Stimulated activated CD4-positive, alpha-beta T cell treated with anti-CD3 and anti-CD28 coated beads, Interleukin-4, amount 100 ng/mL, for 4 hours (primary cell): Measurements from ENCODE around the gene PSD2.
A peak's percentile ranks its signal among the peaks of the same experiment; 100 is the strongest.

ENCODE experiments used
- DNase-seq, 2 experiments: peaks; one replicate each; pipeline ENCODE4 v3.0.0-alpha.2; 2020

Gene PSD2

DNA sequence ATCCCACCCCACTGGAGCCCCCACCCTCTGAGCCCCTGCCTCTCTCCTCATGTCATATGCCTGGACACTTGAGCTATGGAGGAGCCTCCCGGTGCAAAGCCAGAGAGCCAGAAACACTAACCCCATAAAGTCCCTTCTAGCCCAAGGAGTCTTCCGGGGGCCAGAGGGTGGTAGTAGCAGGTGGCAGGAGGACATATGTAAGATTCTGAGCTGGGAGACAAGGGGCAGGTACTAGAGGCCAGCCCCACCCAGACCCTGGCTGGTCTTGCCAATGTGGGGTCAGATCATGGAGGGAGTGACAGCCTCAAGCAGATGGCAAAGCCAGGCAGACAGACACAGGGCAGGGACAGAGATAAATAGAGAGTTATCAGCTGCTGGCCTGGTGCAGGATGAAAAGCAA, 63.4 kb downstream of the PSD2 start:
- DNase-seq: no peak

GRCh38 chr5:139861021-139861888, 65.6 kb downstream of the PSD2 start:
- DNase-seq: no peak

DNA sequence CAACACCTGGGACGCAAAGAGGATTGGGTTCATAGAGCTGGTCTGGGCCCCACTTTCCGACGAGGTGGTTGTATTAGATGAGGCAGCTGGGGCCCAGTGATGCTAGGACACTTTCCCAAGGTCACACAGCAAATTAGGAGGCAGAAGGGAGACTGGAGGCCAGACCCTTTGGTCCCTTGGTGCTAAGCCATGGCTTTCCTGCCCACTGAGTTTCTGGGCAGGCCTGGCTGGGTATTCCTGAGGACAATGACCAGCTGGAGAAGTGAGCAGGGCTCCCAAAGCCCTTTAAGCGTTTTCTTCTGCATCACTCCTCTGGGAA, 66.2 kb downstream of the PSD2 start:
- no peak for DNase-seq

DNA sequence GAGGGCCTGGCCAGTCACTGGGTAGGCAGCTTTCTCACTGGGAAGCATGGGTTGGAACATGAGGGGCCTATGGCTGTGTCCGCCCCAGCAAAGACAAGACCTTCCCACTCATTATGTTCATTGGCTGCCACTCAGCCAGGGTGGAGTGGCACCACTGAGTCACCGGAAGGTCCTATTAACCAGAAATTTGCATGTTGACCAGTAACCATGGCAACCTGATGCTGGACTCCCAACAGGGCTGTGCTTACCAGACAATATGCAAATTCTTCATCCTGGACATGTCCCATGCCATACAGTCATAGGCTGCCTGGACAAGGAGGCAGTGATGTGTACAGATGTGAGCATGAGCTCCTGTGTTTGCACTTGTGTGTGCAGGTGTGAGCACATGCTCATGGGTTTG, 66.7 kb downstream of the PSD2 start:
- DNase-seq: no peak

- no peak for DNase-seq
These were observed 67.2 kb downstream of the PSD2 start for GRCh38 chr5:139862803-139863202.

DNA sequence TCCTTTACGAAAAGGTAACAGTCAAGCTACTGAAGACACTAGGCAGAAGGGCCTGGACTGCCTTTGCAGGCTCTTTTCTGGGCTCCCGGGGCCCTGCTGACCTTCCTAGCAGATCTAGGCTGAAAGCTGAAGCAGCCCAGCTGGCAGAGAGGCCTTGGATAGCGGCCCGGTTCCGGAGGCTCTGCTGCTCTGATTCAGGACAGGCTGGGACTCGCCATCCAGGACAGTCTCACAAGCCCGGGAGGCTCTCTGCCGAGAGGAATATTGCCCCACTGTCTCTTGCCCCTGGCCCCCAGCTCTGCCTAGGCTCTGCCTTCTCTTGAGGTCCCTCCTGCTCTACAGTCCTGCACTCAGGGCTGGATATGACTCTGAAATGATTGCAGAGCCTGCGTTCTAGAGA, 67.8 kb downstream of the PSD2 start:
- DNase-seq: no peak

- peak; percentile 35 to 54 for DNase-seq
These were observed 68.4 kb downstream of the PSD2 start for GRCh38 chr5:139863855-139864558.

GRCh38 chr5:139864716-139865483, 69.3 kb downstream of the PSD2 start:
- DNase-seq: no peak

DNA sequence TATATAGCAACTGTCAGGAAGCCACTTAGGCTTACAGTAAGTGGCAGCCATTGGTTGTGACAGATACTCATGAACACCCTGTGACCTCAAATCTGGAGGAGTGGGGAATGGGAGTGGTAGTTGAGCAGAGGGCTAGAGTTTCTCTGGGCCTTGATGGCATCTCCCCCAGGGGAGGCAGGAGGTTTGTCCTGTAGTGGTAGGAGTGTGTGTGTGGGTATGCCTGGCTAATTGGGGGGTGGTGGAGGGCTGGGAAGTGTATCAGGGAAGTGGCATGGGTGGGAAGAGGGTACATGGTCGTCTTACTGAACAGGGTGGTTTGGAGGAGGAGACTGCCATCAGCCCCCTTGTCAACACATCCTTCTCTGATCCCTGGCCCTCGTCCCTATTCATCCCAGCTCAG, 71.5 kb downstream of the PSD2 start:
- DNase-seq: no peak

DNA sequence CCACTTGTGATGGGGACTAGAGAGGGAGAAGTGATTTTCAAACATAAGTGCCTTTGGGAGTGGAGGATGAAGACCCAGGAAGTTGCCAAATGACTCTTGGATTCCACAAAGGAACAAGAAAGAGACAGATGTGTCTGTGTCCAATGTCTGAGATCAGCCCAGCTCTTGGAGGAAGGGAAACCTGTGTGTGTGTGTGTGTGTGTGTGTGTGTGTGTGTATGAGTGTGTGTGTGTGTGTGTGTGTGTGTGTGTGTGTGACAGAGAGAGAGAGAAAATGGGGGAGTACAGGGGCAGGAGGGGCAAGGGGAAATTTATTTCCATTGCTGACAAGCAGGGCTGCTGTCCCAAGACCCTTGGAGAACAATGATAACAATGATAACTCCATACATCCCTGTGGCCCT, 72.0 kb downstream of the PSD2 start:
- DNase-seq: no peak

DNA sequence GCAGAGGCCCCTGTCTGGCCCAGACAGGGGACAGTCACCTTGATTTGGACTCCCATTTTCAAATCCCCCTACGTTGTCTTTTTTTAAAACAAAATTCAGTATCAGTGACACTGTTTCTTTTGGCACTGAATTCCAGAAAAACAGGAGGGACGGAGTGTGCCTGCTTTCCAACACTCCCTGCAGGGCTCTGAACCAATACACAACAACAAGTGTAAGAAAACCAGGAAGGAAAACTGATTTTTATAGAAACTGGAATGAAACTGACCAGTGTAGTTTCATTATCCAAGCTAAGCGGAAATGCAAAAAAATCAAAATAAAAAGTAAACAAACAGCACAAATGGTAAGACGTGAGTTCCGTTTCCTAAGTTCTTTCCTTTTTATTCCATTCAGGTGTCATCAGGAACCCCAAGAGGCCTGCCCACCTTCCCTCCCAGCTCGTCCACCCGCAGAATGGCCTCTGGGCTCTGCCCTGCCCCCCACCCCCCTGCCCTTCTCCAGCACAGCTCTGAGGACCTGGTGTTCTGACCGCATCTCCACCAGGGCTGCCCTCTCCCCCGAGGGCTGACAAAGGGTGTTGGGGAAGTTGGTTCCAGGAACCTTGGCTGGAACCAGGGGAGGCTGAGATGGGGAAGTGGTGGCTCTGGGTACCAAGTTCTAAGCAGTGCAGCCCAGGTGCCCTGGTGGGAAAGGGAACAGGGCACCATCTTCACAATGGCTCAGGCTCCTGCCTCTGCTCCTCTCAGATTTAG, 73.6 kb downstream of the PSD2 start:
- no peak for DNase-seq

- no peak for DNase-seq
These were observed 75.1 kb downstream of the PSD2 start for GRCh38 chr5:139870677-139871076.

GRCh38 chr5:139871614-139872013, 76.0 kb downstream of the PSD2 start:
- no peak for DNase-seq

DNA sequence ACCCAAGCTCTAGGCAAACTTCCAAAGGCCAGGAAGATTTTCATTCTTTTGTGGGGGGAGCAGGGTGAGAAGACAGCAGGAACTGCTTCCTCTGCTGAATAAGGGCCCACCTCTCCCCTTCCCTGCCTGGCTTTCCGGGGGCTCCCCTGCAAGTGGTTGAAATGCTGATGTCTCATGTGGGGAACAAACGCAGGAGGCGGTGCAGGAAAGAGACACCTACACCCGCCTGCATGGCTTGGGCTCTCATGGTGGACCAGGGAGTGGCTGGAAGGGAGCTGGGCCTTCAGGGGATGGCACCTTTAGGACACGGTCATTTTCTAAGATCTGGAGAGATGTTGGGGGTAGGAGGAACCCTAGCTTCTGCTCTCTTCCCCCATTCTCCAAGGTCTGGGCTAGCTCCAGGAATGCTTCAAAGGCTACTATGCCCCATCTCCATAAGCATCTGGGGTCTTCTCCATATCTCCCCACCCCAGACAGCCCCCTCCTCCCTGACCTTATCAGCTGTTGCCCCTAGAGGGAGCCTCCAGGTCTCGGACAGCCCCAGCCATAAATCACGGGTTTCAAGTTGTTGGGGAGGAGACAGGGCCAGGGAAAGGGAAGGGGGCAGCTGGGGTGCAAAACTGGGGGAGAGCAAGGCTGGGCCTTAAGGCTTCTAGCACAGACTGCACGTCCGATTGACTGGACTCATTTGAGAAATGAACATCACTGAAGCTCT, 76.6 kb downstream of the PSD2 start:
- DNase-seq: no peak

- DNase-seq: no peak
These were observed 77.5 kb downstream of the PSD2 start for GRCh38 chr5:139872851-139873794.

- no peak for DNase-seq
These were observed 80.3 kb downstream of the PSD2 start for GRCh38 chr5:139875957-139876356.

GRCh38 chr5:139877129-139877597, 81.6 kb downstream of the PSD2 start:
- DNase-seq: no peak

DNA sequence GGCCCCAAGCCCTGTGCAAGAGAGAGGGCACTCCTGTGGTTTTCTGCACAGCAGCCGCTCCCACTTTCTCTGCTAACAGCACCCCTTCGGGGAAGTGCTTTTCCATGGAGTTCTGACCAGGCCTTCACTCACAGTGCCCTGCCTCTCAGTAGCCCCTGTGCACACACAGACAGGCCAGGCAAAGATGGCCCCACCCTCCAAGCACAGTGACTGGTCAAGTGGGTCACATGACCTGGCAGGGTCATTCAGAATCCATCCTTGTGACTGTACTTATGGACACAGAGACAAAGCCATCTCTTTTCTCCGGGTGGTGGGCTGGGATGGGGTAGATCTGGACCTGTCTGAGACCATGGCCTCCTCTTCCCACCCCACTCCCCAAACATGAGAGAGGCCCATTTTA, 82.5 kb downstream of the PSD2 start:
- DNase-seq: no peak

GRCh38 chr5:139880416-139881142, 85.0 kb downstream of the PSD2 start:
- no peak for DNase-seq

DNA sequence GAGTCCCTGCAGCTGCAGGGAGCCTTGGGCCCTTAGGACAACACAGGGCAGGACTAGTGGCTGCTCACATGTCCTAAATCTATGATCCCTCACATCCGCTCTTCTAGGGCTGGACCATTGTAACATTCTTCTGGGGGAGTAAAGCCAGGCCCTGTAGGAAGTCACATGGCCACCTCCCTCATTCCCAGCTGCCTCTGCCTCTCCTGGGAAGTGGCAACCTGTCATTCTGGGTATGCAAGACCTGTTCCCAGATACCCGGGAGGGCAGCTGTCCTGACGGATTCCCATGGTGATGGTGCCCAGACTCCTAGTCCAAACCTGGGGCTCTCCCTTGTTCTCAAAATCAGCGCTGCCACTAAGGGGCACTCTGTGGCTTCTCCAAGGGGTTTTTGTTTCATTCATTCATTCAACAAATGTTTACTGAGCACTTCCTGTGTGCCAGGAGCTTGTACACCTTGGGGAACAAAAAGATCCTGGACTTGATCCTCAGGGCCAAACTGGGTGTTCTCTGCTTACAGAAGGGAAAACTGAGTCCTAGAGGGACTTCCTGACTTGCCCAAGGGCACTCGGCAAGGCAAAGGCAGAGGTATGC, 85.6 kb downstream of the PSD2 start:
- no peak for DNase-seq
